SK-N-DZ (cell line): ENCODE results near the gene TMEM163.
"Not testable (repeated sequence)": the region's sequence is repeated elsewhere in the genome, so short reads cannot be mapped to it uniquely, and the experiment has no call there.

Experiments used
- DNase-seq: peaks from one replicate; pipeline ENCODE4 v3.0.0-alpha.2; 2015; ENCODE audit warnings: low spot score

Gene TMEM163

DNA sequence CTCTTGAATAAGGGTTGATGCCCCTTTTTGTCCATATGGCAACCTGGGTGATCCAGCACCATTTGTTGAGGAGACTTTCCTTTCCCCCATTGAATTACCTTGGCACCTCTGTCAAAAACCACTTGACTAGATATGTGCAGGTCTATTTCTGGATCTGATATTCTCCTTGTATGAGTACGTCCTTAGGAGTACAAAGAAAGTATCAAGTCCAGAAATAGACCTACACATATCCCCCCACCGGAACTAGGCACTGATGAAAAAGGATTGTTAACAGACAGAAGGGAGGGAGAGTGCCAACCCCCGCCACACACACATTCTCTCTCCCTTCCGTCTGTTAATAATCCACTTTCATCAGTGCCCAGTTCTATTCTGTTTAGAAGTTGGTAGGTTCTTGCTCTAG lies 225.0 kb downstream of the TMEM163 start:
- no peak for DNase-seq

DNA sequence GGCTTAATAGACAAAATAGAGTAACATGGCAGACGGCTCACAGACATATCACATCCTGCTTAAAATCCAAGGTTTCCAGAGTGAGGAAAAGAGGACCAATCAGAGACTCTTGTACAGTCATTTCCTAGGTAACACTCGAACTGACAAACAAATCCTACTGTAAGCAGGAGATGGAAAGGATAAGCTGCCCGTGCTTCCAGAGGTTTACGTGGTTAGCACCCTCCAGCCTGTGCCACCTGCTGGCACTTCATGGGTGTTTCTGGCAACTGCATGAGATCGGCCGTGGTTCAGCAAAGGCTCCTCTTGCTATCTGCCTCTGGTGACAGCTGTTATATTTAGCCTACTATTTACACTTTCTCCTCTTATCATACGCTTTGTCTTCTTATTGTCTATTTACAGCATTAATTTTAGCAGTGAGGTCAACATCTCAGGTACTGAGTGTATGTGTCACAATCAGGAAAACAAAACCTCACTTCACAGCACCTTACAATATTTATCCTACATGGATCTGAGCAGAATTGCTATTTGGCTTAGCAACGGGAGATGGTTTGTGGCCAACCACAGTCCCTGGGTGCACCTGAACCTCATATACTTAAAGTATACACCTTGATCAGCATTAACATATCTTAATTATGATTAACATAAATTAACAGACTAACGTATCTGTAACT lies 226.9 kb downstream of the TMEM163 start:
- DNase-seq, result no peak

DNA sequence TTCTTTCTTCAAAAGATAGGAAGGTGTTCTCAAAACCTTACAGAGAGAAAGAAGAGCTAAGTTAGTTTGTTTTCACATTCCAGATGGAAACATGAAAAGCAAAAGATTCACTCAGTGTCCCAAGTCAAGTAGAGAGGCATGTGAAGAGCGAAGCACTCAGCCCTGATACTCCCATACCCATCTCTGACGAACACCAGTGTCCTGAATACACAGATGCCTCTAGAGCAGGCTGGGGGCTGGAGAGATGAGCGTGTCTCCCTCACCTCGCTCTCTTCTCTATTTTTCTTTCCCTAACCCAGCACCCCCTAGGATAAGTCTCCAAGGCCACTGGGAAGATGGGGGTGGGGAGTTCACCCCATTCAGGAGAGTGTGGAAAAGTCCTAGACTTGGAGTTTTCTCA lies 227.8 kb downstream of the TMEM163 start:
- DNase-seq, result no peak

DNA sequence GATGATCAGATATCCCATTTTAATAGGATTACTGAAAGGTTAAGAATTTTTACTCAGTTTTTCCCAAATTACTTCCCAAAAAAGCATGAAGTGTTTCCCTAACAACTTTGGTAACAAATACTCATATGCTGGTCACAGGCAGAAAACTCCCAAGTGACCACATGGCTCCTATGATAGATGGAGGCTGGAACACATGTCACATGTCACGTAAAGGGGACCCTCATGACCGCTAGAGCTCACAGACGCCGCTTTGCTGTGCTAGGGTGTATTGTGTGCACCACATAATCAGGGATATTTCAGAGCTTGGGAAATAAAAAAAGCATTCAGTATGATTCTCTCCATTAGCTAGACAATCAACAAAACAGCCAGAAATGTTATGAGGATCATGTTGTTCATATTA lies 228.2 kb downstream of the TMEM163 start:
- DNase-seq, result no peak

DNA sequence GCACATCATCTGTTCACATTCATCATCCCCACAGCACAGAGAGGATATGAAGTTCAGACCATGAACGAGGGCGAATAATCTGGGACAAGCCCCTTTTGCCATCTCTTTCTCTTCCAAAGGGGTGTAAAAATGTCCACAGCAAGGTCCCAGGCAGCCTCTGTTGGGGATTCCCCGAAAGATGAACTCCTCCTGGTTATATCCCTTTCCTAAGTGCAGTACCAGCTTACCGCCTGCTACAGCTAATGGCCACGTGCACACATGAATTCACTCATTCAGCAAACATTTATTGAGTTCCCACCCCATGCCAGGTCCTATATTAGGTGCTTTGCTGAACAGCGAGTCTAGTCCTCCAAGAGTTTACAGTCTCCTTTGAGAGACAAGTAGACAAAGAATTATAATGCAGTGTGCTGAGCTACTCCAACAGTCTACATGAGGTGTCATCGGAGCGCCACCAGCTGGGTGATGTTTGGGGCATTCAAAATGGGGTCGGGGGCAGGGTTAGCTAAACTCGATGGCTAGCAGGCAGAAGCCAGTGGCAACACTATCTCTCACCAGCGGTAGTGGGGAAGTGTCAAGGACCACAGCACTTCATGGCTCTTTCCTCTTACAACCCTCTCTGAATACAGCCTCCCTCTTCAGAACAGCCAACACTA lies 228.9 kb downstream of the TMEM163 start:
- DNase-seq, result no peak

DNA sequence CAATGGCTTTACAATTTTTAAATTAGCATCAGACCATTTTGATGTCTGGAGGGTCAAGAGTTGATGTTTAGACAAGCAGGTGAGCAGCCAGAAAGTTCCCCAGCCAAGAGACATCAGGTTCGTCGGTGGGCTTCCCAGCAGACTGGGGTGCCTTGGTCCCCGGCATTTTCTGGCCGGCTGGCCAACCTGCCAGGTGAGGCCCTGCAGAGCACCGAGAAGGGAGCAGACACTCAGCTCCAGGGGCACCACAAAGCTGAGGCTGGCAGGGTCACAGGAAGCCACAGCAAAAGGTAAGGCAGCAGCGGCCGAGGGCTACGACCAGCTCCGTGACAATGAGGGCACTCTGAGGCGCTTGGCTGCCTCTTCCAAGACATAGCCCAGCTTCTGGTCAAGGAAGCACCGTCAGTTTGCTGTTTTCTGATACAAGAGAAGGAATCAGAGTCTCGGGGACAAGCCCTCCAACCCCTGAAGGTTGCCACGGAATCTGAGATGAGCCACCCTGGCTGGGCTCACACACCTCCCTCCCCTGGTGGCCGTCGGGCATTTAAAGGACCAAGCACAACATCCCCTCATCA lies 235.9 kb downstream of the TMEM163 start:
- no peak for DNase-seq

DNA sequence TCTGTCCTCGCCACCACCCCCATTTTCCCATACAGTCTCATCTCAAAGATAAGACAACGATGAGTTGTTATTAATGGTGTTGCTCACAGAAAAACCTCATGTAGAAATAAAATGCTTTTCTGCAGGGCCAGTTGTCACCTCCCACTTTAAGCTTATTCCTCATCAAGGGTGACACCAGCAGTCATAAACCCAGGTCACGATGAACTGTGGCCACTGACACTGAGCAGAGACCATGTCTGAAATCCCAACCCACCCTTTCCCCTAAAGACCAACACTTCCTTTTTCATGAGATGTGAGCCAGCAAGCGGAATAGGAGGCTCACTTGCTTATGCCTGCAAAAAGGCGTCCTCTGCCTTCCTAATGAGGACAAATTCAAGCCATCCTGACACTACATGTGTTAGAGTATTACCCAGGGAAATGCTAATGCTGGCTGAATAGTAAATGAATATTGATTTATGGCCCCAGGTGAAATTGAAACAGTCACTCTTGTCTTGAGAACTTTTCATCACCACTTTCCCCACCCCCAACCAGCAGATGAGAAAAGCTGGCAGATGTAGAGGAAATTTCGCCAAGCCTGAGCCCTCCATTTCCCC lies 236.6 kb downstream of the TMEM163 start:
- DNase-seq, result no peak

DNA sequence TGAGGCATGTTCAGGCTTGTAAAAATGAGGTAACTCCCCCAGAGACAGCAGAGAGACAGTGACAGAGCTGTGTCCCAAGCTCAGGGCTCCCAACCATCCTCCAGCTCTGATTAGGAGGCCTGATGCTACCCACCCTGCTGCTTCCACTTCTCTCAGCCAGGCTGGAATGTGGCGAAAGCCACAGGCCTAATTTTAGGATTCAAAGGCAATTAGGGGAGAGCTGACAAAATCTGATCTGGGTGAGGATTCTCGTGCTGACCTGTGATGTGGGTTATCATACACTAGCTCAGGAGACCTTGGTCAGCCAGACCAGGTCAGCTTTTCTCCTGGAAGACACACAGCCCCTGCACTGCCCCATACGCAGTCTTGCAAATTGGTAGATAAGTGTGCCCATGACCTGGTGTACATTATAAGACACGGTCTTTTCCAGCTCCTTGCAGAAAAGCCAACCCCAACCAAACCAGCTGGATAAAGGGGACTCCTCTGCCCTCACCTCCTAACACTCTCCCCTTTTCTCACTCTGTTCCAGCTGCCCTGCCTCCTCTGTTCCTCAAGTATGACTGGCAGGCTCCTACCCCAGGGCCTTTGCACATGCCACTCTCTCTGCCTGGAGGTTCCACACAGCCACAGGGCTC lies 239.0 kb downstream of the TMEM163 start:
- DNase-seq, result no peak

DNA sequence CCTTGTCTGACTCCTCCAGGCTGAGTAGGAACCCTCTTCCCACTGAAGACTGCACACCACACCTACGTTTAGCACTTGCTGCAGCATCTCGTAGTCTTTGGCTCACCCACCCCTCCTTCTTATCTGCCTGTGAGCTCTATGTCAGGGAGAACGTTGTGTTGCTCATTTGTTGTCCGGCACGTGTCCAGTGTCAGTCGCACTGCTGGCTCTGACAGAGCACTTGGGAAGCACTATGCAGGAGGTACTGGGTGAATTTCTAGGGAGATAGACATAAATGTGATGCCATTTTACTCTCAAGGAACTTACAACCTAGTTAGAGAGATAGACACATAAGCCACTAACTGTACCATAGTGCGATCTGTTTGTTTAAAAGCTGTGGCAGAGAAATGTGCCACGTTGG lies 241.8 kb downstream of the TMEM163 start:
- not testable (repeated sequence) for DNase-seq

DNA sequence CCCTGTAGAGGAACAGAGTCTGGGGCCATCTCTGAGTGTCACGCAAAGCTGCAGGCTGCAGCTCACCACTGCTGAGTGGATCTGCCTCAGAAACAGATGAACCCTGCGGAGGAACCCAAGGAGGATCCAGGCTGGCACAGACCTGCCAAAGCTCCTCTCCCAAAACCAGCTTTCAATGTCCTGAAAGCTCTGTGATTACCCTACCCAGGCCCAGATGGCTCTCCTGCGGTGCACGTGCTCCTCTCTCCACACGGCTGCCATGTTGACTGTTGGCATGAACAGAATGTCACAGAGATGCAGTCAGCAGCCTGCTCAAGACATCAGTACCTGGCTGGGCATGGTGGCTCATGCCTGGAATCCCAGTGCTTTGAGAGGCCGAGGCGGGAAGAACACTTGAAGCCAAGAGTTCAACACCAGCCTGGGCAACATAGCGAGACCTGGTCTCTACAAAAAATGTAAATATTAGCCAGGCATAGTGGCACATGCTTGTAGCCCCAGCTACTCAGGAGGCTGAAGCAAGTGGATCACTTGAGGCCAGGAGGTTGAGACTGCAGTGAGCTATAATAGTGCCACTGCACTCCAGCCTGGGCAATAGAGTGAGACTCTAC lies 248.1 kb downstream of the TMEM163 start:
- DNase-seq, result no peak

DNA sequence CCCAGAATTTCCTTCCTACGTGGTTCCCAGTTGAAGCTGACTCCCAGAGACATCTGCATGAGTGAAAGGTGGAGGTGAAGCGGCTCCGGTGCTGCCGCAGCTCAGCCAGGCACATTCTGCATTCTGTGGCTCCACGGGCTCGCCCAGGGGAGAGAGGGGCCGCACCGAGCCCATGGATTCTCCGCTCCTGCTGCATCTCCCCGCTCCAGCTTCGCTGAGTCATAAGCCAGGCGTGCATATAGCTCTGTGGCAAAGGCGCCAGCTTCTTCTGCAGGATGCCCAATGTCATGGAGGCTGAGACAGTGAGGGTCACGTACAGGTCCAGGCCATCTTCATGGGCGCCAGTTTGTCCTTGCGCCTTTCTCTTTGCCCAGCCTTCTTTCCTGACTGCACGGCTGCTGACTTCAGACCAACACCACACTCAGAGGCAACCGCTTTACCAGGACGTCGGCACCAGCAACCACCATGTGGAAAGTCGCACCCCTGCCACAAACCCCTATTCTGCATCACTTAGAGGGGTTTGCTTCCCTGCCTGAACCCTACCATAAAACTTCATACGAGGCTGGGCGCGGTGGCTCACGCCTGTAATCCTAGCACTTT lies 249.2 kb downstream of the TMEM163 start:
- DNase-seq, result no peak

DNA sequence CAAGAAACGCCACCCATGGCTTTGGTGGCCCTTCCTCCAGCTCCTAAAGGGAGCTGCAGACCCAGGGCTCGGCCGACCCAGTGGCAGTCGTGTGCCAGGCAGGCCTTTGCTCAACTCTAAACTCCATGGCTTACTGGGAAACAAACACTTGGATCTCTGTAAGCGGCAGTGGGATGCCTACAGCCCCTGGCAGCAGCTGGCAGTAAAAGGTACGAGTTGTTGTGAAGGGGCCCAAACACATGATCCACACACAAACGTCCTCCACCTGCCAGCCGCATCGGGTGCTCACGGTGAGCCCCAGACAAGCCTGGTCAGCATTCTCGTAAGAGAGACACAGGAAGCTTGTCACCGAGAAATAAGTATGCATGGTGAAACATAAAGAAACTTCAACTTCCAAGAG lies 250.0 kb downstream of the TMEM163 start:
- no peak for DNase-seq

DNA sequence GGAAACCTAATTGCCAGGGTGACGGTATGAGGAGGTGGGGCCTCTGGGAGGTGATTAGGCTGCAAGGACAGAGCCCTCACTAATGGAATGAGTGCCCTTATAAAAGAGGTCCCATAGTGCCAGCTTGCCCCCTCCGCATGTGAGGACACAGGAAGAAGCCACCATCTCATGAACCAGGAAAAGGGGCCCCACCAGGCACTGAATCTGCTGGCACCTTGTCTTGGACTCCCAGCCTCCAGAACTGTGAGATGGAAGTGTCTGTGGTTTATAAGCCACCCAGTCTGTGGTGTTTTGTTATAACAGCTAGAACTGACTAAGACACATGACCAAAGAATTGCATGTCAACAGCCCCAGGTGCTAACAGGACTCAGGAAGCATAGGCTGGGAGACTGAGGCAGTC lies 250.6 kb downstream of the TMEM163 start:
- DNase-seq, result no peak

DNA sequence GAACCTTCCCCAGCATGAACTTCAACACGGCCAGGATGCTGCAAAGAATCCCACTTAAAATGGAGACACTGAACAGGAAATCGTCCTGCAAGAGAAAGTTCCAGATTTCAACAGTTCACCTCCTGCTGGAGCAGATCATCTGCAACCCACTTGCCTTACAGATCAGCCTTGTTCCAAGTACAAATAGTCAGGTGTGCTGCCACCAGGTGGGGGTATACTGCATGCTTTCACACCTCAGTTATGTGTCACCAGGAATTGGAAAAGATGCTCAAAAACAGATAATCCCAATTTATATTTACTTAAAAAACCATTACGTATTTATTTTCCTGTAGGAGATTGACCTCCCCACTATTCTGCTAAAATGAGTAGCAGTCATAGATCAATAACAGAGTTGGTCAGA lies 252.7 kb downstream of the TMEM163 start:
- DNase-seq, result peak; percentile 68

DNA sequence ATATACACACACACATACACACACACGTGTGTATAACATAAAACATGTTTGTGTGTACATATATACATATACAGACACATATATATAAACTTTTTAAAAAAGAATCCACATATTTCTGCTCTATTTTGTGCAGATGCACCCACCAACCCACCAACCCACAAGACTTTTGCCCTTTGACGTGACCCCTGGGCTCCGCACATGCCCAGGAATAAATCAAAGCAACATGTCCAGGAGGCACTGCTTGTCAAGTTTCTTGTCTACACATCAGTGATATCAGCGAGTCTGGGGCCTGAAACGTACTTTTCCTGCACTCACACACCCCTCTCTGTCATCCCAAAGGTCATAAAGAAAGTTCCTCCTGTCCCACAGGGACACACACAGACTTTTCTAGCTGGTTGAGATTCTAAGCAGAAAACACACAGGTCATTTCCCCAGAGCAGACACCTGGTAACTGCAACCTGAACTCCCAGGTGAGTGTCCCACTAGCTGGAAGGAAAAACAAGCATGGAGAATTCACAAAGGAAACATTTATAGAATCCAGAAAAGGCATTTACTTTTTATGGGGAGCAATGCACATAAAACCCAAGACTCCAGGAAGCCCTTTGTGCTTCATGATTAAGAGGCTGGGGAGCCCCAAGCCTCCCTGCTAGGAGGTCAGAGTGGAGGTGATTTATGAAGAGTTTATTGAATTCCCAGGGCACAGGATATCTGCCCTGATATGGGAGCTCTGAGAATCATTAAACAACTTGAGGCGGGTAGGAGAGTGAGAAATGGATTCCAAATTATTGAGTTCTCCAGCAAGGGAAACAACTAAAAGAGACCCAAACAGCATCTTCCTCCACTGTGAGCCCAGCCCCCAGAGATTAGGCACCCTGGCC lies 253.3 kb downstream of the TMEM163 start:
- DNase-seq, result no peak

DNA sequence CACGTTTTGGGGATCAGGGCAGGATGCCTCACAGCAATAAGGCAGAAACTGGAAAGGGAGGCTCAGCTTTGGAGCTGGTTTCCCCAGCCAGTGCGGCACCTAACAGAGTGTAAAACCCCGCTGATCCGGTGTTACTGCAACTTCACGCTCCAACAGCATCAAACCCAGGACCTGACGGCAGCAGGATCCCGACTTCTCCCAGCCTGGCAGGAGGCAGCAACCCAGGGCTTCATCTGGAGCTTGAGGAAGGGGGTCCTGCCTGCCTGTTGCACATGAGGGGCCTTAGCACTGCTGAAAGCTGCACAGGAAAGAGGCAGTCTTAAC lies 255.1 kb downstream of the TMEM163 start:
- no peak for DNase-seq

DNA sequence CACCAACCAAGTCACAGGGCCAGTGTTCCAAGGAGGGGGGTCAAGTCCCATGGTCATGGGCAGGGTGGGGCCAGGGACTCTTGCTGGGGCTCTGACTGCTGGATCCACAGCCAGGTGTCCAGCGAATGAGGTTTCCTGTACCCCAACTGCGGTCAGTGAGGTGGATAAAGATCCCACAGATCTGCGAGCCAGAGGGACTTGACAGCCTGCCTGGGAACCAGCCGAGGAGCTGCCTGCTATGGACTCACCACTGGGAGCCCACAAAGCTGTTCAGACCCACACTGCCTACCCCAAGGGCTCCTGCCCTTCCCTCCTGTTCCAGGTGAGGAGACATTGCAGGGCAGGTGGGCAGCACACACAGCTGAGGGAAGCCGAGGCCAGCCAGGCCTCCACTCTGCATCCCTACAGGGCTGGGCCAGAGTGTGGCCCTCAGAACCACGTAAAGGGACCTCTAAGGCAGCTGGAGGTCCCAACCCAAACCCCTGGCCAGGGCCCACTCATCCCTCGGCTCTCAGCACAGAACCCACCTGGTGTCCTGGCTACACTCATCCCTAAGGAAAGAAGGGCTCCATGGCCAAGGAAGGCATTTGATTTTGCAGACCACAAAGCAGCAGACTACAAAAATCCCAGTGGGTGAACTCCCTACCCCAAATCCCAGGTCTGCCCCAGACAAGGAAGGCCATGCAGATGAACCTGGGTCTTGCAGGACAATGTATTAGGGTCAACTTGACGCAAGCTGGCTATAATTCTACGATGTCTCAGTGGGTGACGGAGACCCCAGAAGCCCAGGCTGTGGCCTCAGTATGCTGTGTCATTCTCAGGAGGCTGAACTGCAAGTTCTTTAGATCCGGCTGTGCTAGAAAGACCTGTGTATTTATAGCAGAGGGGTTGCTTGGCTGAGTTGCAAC lies 255.8 kb downstream of the TMEM163 start:
- no peak for DNase-seq

DNA sequence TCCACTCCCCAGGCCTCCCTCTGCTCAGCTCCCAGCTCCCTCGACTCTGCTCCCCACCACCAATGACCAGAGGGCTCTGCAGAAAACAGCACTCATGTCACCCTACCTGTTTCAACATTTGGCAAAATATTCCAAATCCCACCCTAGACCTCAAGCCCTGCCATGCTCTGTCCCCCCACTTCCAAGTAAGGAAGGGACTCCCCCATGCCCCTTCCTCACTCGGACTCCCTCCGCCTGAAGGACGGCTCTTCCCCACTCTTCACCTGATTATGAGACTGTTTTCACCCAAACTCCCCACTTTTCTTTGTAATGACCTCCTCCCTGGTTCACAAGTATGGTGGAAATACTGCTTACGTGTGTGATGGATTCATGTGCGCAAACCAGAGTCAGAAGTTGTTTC lies 256.5 kb downstream of the TMEM163 start:
- DNase-seq, result no peak

DNA sequence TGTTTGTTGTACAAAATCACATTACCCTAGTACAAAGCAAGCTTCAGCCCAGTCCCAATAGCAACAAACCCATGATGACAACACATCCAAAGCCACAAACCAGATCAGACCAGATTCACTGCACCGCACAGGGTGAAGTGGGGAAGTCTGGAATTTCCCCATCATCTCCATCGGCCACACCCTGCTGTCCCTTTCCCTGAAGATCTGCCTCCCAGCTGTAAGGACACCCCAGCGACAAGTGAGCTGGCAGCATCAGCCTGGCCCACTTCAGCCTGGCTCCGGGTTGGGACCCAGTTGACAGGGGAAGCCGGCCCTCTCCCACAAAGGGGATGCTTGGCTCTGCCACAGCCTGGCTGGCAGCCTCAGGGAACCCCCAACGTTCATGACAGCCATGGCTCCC lies 257.3 kb downstream of the TMEM163 start:
- DNase-seq, result no peak

DNA sequence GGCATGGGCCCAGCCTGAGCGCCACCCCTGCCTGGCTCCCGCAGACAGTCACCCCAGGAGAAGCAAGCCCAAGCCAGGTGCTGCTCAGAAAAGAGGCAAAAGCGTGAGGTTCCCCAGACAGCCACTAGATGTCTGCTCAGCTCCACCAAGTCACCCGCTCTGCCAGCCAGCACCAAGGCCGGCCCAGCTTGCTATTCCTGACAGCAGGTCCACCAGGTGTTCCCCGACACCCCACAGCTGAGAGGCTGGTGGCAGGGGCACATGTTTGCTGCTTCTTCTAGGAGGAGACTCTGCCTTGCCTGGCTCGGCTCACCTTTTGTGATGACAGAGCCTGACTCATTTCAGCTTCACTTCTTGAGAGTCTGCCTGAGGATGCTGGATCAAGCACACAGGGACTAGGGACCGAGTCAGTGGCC lies 258.2 kb downstream of the TMEM163 start:
- DNase-seq, result peak; percentile 79
